NCI-H1930 (cell line): ENCODE measurements around the gene MGARP.

Source experiments
- DNase-seq, 2 experiments: peaks; one replicate each; lab custom pipeline; 2025; lab: John Stamatoyannopoulos, UW

Gene MGARP

GRCh38 chr4:139243448-139244365 lies 36.3 kb downstream of the MGARP start:
- no peak for DNase-seq

- DNase-seq: no peak
Observed at GRCh38 chr4:139242511-139243051, 37.4 kb downstream of the MGARP start.

DNA sequence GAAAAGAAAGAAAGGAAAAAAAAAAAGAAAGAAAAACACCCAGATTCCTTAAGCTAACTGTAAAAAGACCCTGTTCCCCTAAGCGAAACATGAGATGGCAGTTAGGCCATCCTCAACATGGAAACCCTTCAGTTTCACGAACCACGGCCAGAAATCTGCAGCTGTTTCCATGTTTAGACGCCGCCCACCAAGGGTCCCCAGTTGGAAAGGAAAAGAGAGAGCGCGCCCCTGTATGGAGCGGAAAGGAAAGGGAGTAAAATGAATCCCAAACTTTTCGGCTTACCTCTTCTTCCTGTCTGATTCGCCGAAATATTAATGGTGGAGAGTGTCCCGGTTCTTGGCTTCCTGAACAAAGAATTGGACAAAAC lies 38.3 kb downstream of the MGARP start:
- no peak for DNase-seq

- no peak for DNase-seq
Observed at GRCh38 chr4:139241086-139241783, 38.8 kb downstream of the MGARP start.

DNA sequence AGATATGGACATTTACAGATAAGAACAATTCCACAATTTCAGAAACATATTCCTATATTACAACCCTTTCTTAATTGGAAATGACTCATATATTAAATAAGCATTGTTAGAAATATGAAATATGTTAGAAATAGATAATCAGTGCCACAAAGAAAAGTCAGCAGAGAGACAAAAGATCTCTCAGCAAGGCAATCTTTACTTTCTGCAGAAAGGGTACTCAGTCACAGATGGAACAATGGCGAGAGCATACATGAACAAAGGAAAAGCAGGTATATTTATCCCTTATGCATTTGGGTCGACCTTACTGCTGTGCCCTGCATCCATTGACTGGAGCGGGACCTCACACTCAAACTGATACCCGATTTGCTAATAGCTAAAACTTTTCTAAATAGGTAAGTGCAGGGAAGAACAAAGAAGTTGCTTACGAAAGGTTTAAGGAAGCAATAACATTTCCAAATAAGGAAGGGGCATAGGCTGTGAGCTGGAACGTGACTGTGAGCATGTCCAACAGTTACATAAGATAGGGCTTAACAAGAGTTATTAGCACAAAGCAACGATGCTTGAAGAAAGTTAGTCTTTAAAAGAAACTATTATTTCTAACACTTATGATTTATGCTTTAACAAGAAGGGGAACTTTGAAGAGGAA lies 40.8 kb downstream of the MGARP start:
- no peak for DNase-seq

- no peak for DNase-seq
Observed at GRCh38 chr4:139234253-139234652, 45.8 kb downstream of the MGARP start.

DNA sequence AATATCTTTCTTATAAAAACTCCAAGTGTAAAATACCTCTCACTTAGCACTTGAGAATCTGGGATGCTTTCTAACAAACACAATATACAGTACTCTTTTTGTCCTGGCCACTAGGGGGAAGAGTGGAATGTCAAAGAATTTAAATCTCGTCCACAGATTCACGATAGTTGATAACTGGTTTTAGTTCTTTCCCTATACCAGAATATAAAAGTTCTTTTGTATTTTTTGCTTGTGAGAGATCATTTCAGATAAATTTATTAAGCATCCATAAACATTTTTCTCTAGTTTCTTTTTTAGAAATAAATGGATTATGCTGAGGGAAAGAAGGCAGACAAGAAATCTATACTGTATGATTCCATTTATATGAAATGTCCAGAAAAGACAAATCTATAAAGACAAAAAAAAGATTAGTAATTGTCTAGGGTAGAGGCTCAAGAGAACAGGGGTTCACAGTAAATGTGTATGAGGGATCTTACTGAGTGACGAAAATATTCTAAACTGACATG lies 50.4 kb downstream of the MGARP start:
- no peak for DNase-seq

GRCh38 chr4:139227729-139228404 lies 52.2 kb downstream of the MGARP start:
- DNase-seq: no peak

- DNase-seq: no peak
Observed at GRCh38 chr4:139223682-139224317, 56.2 kb downstream of the MGARP start.

DNA sequence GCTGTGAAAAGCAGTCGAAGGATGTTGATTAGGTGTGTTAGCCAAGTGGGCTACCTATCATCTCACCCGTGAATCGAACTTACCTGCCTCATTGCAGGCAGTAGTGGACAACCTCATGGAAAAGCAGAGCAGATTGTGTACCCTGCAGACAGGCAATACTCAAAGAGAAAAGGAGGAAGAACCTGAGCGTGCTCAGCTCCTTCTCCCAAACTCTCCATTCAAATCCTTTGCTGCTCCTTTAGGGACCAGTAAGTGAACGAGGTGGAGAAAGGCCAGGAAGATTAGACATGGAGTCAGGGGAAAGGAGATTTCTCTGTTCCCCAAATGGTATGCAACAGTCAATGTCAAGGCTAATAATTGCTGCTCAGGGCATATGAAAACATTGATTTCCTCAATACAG lies 57.8 kb downstream of the MGARP start:
- no peak for DNase-seq

GRCh38 chr4:139221687-139222086 lies 58.3 kb downstream of the MGARP start:
- no peak for DNase-seq

- DNase-seq: no peak
Observed at GRCh38 chr4:139219450-139220055, 60.5 kb downstream of the MGARP start.
